GM12874 (cell line): ENCODE results near the gene OR7C1.

ENCODE experiments used
- TF ChIP-seq, protein P1 (sequence below): IDR thresholded peaks from 2 replicates; pipeline ENCODE4 v1.5.1; 2011; ENCODE audit warnings: low read depth, mild to moderate bottlenecking, control low read depth, low read length, moderate library complexity; ENCODE audit not compliant: insufficient read depth

Gene OR7C1

GRCh38 chr19:14770136-14770535 lies 64.8 kb downstream of the OR7C1 start:
- TF ChIP-seq, protein P1, sequence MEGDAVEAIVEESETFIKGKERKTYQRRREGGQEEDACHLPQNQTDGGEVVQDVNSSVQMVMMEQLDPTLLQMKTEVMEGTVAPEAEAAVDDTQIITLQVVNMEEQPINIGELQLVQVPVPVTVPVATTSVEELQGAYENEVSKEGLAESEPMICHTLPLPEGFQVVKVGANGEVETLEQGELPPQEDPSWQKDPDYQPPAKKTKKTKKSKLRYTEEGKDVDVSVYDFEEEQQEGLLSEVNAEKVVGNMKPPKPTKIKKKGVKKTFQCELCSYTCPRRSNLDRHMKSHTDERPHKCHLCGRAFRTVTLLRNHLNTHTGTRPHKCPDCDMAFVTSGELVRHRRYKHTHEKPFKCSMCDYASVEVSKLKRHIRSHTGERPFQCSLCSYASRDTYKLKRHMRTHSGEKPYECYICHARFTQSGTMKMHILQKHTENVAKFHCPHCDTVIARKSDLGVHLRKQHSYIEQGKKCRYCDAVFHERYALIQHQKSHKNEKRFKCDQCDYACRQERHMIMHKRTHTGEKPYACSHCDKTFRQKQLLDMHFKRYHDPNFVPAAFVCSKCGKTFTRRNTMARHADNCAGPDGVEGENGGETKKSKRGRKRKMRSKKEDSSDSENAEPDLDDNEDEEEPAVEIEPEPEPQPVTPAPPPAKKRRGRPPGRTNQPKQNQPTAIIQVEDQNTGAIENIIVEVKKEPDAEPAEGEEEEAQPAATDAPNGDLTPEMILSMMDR = no peak

- TF ChIP-seq, protein P1 = no peak
Measured at GRCh38 chr19:14769201-14769600, 65.8 kb downstream of the OR7C1 start.

DNA sequence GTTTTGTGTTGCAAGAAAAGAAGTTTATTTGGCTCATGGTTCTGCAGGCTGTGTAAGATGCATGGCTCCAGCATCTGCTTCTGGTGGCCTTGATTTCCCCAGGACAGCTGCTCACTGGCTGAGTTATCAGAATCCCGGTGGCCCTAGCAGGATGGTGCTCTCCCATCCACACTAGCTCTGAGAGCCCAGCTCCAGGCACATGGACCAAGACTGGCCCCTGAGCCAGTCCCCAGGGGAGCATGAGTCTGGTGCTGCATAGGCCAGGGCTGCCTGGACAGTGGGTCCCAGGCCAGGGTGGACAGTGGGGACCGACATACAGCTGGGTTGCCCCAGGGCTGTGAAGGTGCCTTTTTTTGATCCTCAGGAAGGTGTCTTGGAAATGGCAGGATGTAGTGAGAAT lies 67.0 kb downstream of the OR7C1 start:
- TF ChIP-seq, protein P1 = no peak

DNA sequence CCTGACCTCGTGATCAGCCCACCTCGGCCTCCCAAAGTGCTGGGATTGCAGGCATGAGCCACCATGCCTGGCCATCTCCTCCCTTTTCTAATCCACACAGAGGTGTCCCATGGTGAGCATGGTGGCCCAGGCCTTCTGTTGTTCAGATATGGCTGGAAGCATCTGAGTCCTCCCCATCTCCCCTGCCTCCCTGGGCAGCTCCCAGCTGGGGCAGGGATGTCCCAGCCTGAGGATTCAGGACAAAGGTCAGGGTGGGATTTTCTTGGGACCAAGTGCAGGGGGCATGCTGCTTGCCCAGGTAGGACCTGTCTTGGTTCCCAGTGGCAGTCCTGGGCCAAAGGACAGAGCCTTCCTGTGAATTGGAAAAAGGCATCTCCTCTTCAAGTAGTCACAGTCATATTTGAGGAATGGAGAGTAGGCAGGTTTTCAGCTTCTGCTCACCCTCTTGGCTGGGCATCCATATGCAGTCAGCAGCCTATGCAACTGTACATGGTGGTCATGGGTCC lies 67.5 kb downstream of the OR7C1 start:
- TF ChIP-seq, protein P1 = no peak

DNA sequence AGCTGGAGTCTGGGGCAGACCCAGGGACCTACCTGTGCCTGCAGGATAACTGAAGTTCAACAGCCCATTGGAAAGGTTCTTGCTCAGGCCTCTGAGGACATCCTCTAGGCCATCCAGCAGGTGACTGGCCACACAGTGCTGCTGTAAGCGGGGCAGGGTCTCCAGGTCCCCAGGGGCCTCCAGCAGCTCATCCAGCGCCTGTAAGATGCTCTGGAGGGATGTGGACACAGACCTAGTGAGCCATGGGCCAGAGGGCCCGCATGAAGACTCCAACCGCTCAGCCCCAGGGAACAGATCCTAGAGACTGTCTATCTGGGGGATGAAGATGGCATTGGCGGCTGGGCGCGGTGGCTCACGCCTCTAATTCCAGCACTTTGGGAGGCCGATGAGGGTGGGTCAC lies 70.6 kb downstream of the OR7C1 start:
- TF ChIP-seq, protein P1 = no peak

GRCh38 chr19:14763497-14764145 lies 71.4 kb downstream of the OR7C1 start:
- TF ChIP-seq, protein P1 = no peak

GRCh38 chr19:14762111-14762510 lies 72.9 kb downstream of the OR7C1 start:
- TF ChIP-seq, protein P1 = no peak
